Glutamatergic neuron (in vitro differentiated cells): ENCODE measurements around the gene MAP3K10. TPM values are rescaled to one million over a fixed set of nuclear protein-coding genes. Genes with fewer than 3 reads are reported as not detected.
"Not testable (repeated sequence)": the region's sequence is repeated elsewhere in the genome, so short reads cannot be mapped to it uniquely, and the experiment has no call there.

ENCODE experiments used
- DNase-seq: peaks from one replicate; pipeline ENCODE4 v3.0.0; 2022
- H3K27ac Mint-ChIP-seq: one replicate; pipeline ENCODE4 v1.8.0; 2020; ENCODE audit warnings: mild to moderate bottlenecking, mixed read lengths, inconsistent platforms; ENCODE audit not compliant: unreplicated experiment
- H3K27me3 Mint-ChIP-seq: one replicate; pipeline ENCODE4 v1.8.0; 2020; ENCODE audit warnings: mild to moderate bottlenecking, moderate library complexity, mixed read lengths, inconsistent platforms; ENCODE audit not compliant: unreplicated experiment
- H3K36me3 Mint-ChIP-seq: one replicate; pipeline ENCODE4 v1.8.0; 2020; ENCODE audit warnings: mild to moderate bottlenecking, mixed read lengths, inconsistent platforms; ENCODE audit not compliant: unreplicated experiment
- H3K4me1 Mint-ChIP-seq: one replicate; pipeline ENCODE4 v1.8.0; 2020; ENCODE audit warnings: mild to moderate bottlenecking, low read depth, mixed read lengths, inconsistent platforms; ENCODE audit not compliant: unreplicated experiment
- H3K4me3 Mint-ChIP-seq: one replicate; pipeline ENCODE4 v1.8.0; 2020; ENCODE audit warnings: mild to moderate bottlenecking, mixed read lengths, inconsistent platforms; ENCODE audit not compliant: unreplicated experiment
- H3K9me3 Mint-ChIP-seq: one replicate; pipeline ENCODE4 v1.8.0; 2020; ENCODE audit warnings: mild to moderate bottlenecking, moderate library complexity, mixed read lengths, inconsistent platforms; ENCODE audit not compliant: unreplicated experiment
- CTCF ChIP-seq: fragments of 200-600 bp; sonication (generic); IDR thresholded peaks from one replicate; pipeline ENCODE4 v1.5.0; 2021; ENCODE audit not compliant: partially characterized antibody, unreplicated experiment
- total RNA-seq: library from RNA; stranded (reverse); fragmentation: NEBNext Ultra II Directional; extraction: Animal tissue kit (Norgen Biotek cat#: 25700); gene quantifications from one replicate; pipeline ENCODE4 v1.2.1, GENCODE V29; 2021; ENCODE audit not compliant: unreplicated experiment

The MAP3K10 gene
- total RNA-seq, 1 donor from 2014 or later: 66.9 TPM

GRCh38 chr19:40217027-40217810, 26.0 kb downstream of the MAP3K10 start:
- Mint-ChIP-seq H3K4me3 (peak overlapping the region; percentile 63), H3K9me3 (peaks cover 8% of the 10 kb centered on the region), H3K4me1 (peaks cover 1% of the 10 kb centered on the region), H3K27ac (no peak overlapping the region), H3K27me3 (peaks cover 25% of the 10 kb centered on the region), H3K36me3 (peaks cover 5% of the 10 kb centered on the region)
- peak; percentile 76 for DNase-seq
- peak; percentile 62 for TF ChIP-seq CTCF

GRCh38 chr19:40217934-40218890, 27.0 kb downstream of the MAP3K10 start, which contains the start of gene TTC9B:
Gene TTC9B (minus strand): TSS chr19:40218384. CDS start chr19:40218381, 3 bp downstream.
- H3K27me3 Mint-ChIP-seq: peaks cover 25% of the 10 kb centered on the region
- no peak for TF ChIP-seq CTCF
- H3K27ac Mint-ChIP-seq: peak within 1 kb of the TSS; percentile 78
- peaks cover 6% of the 10 kb centered on the region for H3K36me3 Mint-ChIP-seq
- H3K9me3 Mint-ChIP-seq: peaks cover 8% of the 10 kb centered on the region
- peak within 1 kb of the TSS; percentile 81 for H3K4me3 Mint-ChIP-seq
- DNase-seq: peak; percentile 71
- H3K4me1 Mint-ChIP-seq: peaks cover 1% of the 10 kb centered on the region

GRCh38 chr19:40219029-40219428, 27.8 kb downstream of the MAP3K10 start:
- not testable (repeated sequence) for H3K4me1 Mint-ChIP-seq, H3K27ac Mint-ChIP-seq, H3K4me3 Mint-ChIP-seq, H3K36me3 Mint-ChIP-seq, H3K9me3 Mint-ChIP-seq, DNase-seq
- peaks cover 25% of the 10 kb centered on the region for H3K27me3 Mint-ChIP-seq

- Mint-ChIP-seq H3K4me3 (peak overlapping the region; percentile 7), H3K36me3 (peaks cover 9% of the 10 kb centered on the region), H3K4me1 (peaks cover 1% of the 10 kb centered on the region), H3K27me3 (peaks cover 29% of the 10 kb centered on the region), H3K27ac (no peak overlapping the region), H3K9me3 (peaks cover 8% of the 10 kb centered on the region)
- TF ChIP-seq CTCF: no peak
- no peak for DNase-seq
Measured at GRCh38 chr19:40219721-40220276, 28.6 kb downstream of the MAP3K10 start.

GRCh38 chr19:40220674-40221073, 29.4 kb downstream of the MAP3K10 start:
- no peak for TF ChIP-seq CTCF
- peaks cover 1% of the 10 kb centered on the region for H3K4me1 Mint-ChIP-seq
- H3K9me3 Mint-ChIP-seq: peaks cover 12% of the 10 kb centered on the region

More at GRCh38 chr19:40220674-40221073, 29.4 kb downstream of the MAP3K10 start:
- Mint-ChIP-seq H3K27ac (no peak overlapping the region), H3K27me3 (peaks cover 35% of the 10 kb centered on the region), H3K36me3 (peaks cover 15% of the 10 kb centered on the region), H3K4me3 (no peak overlapping the region)
- no peak for DNase-seq
